ENCODE measurements around the gene DGUOK.

DNA sequence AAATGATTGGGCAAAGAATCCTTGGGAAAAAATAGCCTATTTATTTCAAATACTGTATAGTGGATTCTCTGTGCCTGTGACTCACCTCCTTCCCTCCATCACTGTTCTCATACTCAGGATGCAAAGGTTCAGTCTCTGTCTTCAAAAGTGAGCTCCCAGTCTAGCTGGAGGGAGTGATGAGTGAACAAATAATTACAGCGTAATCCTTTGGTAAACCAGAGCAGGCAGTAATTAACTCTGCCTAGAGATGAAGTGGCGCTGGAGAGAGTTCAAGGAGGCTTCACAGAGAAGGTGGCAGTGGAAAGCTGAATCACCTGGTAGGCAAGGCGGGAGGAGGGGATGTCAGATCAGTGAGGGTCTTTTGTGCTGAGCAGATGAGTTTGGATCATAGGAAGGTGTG, 6.5 kb downstream of the DGUOK start:
- TF ChIP-seq POLR2A (IDR thresholded peaks at IDR 0.05; ENCODE audit: extremely low read depth, insufficient read length) (no peak), MYC (IDR thresholded peaks at IDR 0.05; ENCODE audit: low read depth, low read length) (no peak)
- TF ChIP-seq, protein P1, sequence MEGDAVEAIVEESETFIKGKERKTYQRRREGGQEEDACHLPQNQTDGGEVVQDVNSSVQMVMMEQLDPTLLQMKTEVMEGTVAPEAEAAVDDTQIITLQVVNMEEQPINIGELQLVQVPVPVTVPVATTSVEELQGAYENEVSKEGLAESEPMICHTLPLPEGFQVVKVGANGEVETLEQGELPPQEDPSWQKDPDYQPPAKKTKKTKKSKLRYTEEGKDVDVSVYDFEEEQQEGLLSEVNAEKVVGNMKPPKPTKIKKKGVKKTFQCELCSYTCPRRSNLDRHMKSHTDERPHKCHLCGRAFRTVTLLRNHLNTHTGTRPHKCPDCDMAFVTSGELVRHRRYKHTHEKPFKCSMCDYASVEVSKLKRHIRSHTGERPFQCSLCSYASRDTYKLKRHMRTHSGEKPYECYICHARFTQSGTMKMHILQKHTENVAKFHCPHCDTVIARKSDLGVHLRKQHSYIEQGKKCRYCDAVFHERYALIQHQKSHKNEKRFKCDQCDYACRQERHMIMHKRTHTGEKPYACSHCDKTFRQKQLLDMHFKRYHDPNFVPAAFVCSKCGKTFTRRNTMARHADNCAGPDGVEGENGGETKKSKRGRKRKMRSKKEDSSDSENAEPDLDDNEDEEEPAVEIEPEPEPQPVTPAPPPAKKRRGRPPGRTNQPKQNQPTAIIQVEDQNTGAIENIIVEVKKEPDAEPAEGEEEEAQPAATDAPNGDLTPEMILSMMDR (IDR thresholded peaks at IDR 0.05; ENCODE audit: low read depth, low read length), result no peak
- TF ChIP-seq, protein P2, sequence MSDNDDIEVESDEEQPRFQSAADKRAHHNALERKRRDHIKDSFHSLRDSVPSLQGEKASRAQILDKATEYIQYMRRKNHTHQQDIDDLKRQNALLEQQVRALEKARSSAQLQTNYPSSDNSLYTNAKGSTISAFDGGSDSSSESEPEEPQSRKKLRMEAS (IDR thresholded peaks at IDR 0.05; ENCODE audit: low read depth, low read length), result no peak

Measured in NB4 (cell line).